CD4-positive, alpha-beta T cell treated with Interleukin-12 subunit alpha and Interleukin-12 subunit beta, for 1 hour (primary cell): ENCODE results near the gene SLC6A18.
"Not testable (repeated sequence)": the region's sequence is repeated elsewhere in the genome, so short reads cannot be mapped to it uniquely, and the experiment has no call there.

Experiments used
- DNase-seq: peaks from one replicate; pipeline ENCODE4 v3.0.0-alpha.2; 2020

Gene SLC6A18

DNA sequence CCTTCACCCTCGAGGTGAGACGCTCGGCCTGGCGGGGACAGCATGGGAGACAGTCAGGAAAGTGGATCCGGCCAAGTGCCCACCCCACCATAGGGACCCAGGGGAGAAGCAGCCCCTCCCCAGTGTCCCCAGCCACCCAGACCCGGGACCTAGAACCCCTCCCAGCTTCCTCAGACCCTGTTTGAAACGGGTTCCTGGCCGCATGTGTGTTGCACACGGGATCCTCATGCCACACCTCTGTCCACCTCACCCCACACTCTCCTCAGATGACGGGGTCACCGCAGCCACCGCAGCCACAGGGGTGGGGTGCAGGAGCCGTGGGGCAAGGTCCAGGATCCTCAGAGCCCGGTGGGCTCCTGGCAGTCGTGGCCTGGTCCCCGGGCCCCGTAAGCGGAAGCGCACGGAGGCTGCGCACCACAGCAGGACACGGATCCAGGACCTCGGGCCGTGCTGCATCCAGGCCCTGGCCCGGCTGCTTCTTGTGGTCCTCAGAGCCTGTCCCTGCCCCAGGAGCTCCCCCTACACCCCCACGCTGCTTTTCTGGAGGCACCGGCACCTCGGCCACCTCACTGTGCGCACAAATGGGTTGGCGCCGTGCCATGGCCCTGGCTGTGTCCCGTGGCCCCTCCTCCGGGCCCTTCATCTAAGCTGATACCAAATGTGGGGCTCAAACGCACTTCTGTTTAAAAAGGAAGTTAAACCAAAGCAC is 54.4 kb downstream of the SLC6A18 start:
- DNase-seq, result no peak

DNA sequence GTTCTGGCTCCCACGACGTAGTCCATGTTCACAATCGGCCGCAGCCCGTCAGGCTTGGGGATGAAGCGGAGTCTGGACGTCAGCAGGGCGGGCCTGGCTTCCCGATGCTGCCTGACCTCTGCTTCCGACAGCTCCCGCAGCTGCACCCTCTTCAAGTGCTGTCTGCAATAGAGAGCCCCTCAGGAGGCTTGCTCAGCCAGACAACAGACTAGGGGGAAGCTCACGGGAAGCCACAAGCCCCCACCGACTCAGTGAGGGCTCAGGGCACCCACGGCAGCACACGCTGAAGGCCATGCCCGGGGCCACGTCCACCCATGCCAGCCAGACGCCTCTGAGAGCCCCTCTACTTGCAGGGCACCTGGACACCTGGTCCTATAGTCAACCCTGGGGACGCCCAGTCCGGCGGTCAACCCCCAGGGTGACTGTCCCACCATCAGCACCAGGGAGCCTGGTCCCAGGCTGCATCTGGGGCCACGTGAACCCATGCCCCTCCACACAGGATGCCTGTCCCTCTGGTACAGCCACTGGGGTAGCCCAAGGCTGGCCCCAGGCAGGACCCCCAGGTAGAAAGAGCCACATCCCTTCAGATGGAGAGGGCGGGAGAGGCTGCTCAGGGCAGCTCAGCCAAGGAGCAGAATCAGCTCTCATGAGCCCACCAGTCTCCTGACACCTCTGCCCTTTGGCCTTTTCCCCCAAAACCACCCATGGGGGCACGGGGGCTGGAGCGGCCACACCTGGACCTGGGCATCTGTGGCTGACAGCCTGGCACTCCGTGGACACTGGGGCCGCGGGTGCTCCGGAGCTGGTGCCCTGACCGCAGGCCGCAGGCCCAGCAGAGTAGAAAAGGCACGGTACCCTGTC is 55.2 kb downstream of the SLC6A18 start:
- DNase-seq, result no peak

DNA sequence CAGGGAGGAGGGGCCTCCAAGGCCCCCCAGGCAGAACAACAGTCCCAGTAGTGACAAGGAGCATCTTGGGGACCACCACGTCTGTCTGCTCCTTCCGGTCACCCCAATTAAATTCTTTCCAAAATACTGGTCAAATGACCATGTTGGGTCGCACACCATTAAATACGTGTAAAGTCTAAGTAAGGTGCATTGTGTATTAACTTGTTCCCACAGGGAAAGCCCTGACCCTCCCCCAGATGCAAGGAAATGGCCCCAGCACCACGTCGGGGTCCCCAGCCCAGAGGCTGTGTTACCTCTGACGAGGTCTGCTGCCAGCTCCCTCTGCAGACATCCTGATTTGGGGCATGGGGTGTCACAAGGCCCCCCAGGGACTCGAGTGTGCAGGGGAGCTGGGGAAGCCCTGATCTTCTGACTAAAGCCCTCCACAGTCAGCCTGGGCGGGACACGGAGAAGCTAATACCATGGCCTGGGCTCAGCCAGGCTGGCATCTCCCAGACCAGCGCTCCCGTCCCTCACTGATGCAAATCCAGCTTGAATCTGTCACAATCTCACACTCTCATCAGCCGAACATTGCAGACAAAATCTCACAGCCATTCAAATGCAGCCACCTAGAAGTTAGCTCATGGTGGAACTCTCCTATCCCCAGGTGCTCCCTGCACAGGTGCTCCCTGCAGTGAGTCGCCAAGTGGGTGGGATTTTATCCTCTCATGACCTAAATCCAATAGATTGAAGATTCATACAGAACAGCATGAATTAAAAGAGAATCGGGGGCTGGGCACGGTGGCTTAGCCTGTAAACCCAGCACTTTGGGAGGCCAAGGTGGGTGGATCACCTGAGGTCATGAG is 56.1 kb downstream of the SLC6A18 start:
- no peak for DNase-seq

DNA sequence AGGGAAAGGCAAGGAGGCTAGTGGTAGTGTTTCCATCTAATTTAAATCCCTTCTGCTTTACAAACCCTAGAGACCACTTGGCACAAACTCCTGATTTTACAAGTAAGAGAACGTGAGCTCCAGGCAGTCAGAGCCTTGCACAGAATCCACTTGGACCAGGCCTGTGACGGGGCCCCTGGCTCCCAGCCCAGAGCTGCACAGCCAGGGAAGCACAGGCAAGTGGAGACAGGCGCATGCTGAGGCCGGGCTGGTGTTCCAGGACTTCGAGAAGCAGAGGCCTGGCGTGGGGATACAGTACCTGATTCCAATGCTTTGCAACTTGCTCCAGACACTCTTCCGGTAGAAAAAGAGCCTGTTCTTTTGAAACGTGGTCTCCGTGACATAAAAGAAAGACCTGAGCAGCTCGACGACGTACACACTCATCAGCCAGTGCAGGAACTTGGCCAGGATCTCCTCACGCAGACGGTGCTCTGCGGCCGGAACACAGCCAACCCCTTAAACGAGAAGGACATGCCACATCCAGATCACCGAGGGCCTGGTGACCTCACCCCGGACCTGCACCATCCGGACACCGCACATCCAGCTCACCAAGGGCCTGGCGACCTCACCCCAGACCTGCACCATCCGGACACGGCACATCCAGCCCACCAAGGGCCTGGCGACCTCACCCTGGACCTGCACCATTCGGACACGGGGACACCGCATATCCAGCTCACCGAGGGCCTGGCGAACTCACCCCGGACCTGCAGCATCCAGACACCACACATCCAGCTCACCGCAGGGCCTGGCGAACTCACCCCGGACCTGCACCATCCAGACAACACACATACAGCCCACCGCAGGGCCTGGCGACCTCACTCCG is 57.2 kb downstream of the SLC6A18 start:
- DNase-seq, result no peak

DNA sequence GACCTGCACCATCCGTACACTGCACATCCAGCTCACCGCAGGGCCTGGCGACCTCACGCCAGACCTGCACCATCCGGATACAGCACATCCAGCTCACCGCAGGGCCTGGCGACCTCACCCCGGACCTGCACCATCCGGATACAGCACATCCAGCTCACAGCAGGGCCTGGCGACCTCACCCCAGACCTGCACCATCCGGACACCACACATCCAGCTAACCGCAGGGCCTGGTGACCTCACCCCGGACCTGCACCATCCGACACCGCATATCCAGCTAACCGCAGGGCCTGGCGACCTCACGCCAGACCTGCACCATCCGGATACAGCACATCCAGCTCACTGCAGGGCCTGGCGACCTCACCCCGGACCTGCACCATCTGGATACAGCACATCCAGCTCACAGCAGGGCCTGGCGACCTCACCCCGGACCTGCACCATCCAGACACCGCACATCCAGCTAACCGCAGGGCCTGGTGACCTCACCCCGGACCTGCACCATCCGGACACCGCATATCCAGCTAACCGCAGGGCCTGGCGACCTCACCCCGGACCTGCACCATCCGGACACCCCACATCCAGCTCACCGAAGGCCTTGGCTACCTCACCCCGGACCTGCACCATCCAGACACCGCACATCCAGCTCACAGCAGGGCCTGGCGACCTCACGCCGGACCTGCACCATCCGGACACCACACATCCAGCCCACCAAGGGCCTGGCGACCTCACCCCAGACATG is 58.0 kb downstream of the SLC6A18 start:
- not testable (repeated sequence) for DNase-seq

DNA sequence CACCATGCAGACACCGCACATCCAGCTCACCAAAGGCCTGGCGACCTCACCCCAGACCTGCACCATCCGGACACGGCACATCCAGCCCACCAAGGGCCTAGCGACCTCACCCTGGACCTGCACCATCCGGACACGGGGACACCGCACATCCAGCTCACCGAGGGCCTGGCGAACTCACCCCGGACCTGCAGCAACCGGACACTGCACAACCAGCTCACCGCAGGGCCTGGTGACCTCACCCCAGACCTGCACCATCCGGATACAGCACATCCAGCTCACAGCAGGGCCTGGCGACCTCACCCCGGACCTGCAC is 58.5 kb downstream of the SLC6A18 start:
- DNase-seq, result not testable (repeated sequence)

DNA sequence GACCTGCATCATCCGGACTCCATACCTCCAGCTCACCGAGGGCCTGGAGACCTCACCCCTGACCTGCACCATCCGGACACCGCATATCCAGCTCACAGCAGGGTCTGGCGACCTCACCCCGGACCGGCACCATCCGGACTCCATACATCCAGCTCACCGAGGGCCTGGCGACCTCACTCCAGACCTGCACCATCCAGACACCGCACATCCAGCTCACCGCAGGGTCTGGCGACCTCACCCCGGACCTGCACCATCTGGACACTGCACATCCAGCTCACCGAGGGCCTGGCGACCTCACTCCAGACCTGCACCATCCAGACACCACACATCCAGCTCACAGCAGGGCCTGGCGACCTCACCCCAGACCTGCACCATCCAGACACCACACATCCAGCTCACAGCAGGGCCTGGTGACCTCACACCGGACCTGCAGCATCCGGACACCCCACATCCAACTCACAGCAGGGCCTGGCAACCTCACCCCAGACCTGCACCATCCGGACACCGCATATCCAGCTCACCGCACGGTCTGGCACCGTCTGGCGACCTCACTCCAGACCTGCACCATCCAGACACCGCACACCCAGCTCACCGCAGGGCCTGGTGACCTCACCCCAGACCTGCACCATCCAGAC is 59.3 kb downstream of the SLC6A18 start:
- not testable (repeated sequence) for DNase-seq

DNA sequence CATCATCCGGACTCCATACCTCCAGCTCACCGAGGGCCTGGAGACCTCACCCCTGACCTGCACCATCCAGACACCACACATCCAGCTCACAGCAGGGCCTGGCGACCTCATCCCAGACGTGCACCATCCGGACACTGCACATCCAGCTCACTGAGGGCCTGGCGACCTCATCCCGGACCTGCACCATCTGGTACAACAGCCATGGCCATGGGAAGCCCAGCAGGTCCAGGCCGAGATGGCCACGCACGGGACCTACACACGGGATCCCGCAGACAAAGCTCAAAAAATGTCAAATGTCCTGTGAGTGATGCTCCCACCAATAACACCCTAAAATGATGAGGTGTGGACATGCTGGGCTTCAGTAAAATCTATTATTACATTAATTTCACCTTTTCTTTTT is 60.0 kb downstream of the SLC6A18 start:
- DNase-seq, result no peak

DNA sequence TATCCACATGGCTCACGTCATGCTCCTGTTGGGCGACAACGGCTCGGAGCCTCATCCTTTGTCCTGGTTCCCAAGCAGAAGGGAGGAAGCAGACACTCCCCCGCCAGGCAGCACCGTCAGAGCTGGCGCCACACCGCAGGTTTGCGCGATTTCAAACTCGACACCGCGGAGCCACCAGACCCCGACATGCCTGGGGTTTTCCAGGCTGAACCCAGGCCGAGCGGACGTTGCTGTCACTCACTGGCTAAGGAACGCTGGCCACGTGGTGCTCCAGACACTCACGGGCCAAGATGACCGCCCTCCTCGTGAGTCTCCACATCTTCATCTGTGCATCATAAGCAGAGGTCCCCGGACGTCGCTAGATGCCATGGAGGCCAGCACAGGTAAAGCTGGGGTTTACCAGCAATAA is 60.7 kb downstream of the SLC6A18 start:
- no peak for DNase-seq

DNA sequence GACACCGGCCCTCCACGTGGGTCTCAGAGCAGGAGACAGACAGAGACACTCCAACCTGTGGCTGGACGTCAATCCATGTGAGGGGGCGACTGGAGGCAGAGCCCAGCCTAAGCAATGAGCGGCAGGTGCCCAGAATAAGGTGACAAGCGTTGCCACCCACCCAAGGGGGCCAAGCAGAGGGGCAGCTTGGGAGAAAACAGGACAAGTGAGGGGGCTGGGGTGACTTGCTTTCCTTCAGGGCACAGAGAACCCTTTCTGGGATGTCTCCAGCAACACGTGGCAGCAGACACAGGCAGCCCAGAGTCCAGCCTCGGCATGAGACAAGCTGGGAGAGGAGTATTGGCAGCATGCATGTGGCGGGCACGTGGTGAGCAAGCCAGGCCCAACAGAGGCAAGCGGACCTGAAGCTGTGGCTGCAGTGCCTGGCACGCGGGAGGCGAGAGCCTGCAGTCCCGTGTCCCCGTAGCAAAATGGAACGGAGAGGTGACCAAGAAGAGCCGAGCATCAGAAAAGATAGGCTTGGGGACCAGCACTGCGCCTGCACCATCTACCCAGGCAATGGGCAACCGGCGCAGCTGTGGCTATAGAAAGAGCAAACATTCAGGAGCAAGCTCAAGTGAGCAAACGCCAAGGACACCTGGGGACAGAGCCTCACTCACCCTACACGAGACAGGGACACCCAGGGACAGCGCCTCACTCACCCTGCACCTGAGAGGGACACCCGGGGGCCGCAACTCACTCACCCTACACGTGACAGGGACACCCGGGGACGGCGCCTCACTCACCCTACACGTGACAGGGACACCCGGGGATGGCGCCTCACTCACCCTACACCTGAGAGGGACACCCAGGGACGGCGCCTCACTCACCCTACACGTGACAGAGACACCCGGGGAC is 63.5 kb downstream of the SLC6A18 start:
- DNase-seq, result no peak

DNA sequence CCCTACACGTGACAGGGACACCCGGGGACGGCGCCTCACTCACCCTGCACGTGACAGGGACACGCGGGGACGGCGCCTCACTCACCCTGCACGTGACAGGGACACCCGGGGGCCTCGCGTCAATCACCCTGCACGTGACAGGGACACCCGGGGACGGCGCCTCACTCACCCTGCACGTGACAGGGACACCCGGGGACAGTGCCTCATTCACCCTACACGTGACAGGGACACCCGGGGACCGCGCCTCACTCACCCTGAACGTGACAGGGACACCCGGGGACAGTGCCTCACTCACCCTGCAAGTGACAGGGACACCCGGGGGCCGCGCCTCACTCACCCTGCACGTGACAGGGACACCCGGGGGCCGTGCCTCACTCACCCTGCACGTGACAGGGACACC is 64.4 kb downstream of the SLC6A18 start:
- not testable (repeated sequence) for DNase-seq

DNA sequence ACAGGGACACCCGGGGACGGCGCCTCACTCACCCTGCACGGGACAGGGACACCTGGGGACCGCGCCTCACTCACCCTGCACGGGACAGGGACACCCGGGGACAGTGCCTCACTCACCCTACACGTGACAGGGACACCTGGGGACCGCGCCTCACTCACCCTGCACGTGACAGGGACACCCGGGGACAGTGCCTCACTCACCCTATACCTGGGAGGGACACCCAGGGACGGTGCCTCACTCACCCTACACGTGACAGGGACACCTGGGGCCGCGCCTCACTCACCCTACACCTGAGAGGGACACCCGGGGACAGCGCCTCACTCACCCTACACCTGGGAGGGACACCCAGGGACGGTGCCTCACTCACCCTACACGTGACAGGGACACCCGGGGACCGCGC is 65.8 kb downstream of the SLC6A18 start:
- not testable (repeated sequence) for DNase-seq

DNA sequence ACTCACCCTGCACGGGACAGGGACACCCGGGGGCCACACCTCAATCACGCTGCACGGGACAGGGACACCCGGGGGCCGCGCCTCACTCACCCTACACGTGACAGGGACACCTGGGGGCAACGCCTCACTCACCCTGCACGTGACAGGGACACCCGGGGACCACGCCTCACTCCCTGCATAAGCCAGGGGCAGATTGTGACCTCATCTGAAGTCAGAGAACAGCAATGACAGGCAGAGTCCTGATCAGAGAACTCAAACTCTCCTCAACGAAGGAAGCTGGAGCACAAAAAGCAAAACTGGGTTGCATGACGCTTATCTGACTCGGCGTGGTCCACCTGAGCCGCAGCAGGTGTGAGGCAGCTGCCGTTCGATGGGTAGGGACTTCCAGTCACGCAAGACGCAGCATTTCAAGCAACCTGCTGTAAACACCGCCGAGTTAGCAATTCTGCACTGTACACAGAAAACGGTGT is 66.5 kb downstream of the SLC6A18 start:
- no peak for DNase-seq

DNA sequence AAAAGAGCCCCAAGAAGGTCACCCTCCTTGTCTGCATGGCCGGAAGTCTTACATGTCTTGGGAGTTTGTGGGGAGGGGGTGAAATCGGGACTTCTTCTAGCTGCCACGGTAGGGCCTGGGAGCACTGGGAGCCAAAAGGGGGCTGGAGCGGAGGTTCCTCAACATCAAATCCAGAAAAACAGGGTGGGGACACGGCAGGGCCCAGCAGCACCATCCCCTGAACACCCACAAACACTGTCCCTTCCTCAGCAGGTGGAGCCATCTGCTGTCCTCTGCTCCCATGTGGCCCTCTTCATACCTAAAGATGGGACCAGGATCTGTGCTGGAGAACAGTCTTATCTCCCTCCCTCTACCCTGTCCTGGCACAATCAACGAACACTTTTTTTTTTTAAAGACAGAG is 67.0 kb downstream of the SLC6A18 start:
- no peak for DNase-seq

DNA sequence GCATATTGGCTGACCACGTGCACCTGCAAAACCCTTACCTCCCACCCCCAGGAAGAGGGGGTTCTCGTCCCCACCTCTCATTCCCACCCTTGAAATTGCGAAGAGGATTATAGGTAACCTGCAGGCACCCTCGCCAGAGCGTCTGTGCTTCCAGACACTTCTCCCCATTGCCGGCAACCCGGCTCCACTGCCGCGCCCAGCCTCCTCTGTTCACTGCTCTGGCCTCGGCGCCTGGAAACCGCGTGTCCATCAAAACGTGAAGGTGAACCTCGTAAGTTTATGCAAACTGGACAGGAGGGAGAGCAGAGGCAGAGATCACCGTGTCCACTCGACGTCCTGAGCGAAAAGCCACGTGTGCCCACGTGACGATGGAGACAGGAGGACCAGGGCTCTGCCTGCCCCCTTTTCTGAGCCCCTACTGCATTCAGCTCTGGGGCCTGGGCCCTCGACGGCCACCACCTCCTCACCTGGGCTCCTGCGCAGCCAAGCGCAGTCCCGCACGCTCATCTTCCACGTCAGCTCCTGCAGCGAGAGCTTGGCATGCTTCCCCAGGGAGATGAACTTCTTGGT is 67.8 kb downstream of the SLC6A18 start:
- no peak for DNase-seq

DNA sequence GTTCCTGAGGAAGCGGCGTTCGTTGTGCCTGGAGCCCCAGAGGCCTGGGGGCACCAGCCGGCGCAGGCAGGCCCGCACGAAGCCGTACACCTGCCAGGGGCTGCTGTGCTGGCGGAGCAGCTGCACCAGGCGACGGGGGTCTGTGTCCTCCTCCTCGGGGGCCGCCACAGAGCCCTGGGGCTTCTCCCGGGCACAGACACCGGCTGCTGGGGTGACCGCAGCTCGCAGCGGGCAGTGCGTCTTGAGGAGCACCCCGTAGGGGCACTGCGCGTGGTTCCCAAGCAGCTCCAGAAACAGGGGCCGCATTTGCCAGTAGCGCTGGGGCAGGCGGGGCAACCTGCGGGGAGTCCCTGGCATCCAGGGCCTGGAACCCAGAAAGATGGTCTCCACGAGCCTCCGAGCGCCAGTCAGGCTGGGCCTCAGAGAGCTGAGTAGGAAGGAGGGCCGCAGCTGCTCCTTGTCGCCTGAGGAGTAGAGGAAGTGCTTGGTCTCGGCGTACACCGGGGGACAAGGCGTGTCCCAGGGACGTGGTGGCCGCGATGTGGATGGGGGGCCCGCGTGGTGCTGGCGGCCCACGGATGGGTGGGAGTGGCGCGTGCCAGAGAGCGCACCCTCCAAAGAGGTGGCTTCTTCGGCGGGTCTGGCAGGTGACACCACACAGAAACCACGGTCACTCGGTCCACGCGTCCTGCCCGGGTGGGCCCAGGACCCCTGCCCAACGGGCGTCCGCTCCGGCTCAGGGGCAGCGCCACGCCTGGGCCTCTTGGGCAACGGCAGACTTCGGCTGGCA is 68.4 kb downstream of the SLC6A18 start:
- no peak for DNase-seq

DNA sequence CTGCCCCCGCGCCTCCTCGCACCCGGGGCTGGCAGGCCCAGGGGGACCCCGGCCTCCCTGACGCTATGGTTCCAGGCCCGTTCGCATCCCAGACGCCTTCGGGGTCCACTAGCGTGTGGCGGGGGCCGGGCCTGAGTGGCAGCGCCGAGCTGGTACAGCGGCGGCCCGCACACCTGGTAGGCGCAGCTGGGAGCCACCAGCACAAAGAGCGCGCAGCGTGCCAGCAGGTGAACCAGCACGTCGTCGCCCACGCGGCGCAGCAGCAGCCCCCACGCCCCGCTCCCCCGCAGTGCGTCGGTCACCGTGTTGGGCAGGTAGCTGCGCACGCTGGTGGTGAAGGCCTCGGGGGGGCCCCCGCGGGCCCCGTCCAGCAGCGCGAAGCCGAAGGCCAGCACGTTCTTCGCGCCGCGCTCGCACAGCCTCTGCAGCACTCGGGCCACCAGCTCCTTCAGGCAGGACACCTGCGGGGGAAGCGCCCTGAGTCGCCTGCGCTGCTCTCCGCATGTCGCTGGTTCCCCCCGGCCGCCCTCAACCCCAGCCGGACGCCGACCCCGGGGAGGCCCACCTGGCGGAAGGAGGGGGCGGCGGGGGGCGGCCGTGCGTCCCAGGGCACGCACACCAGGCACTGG is 69.1 kb downstream of the SLC6A18 start:
- no peak for DNase-seq
